Vagina (tissue), 2 donors: ENCODE results near the gene MYLK2. TPM values are rescaled to one million over a fixed set of nuclear protein-coding genes. Genes with fewer than 3 reads are reported as not detected.

Experiments
- DNase-seq, 2 donors: peaks; one replicate each; pipeline ENCODE4 v3.0.0-alpha.2; 2017; ENCODE audit errors: extremely low spot score in 2 of 2
- H3K27ac ChIP-seq: fragments of 200-600 bp; sonication (generic); one replicate; pipeline ENCODE4 v1.5.1; 2019
- H3K27me3 ChIP-seq: fragments of 200-600 bp; sonication (generic); one replicate; pipeline ENCODE4 v1.5.1; 2019
- H3K36me3 ChIP-seq, 2 donors: fragments of 200-600 bp; sonication (generic); one replicate each; pipeline ENCODE4 v1.5.1; 2017 to 2019
- H3K4me1 ChIP-seq: fragments of 200-600 bp; sonication (generic); one replicate; pipeline ENCODE4 v1.5.1; 2019
- H3K4me3 ChIP-seq, 2 donors: fragments of 200-600 bp; sonication (generic); 1 replicate in 1 of 2; 2 replicates in 1 of 2; pipeline ENCODE4 v1.5.1; 2016 to 2019
- H3K9me3 ChIP-seq: fragments of 200-600 bp; sonication (generic); one replicate; pipeline ENCODE4 v1.5.1; 2019
- CTCF ChIP-seq, 3 experiments: fragments of 450-650 bp in 2 of 3; fragments of 200-600 bp in 1 of 3; sonication (generic) in 1 of 3; IDR thresholded peaks; one replicate each; pipeline ENCODE4 v1.5.1; 2017 to 2019; ENCODE audit warnings: antibody characterized with exemption in 3 of 3, mild to moderate bottlenecking in 2 of 3, moderate library complexity in 2 of 3
- POLR2A ChIP-seq, 2 donors: fragments of 450-650 bp; IDR thresholded peaks; one replicate each; pipeline ENCODE4 v1.6.1; 2017; ENCODE audit warnings: antibody characterized with exemption in 2 of 2, mild to moderate bottlenecking in 2 of 2, moderate library complexity in 2 of 2
- POLR2AphosphoS5 ChIP-seq, 2 donors: sonication (generic); formaldehyde crosslinking; IDR thresholded peaks; one replicate each; pipeline ENCODE4 v1.9.0; 2017; ENCODE audit warnings: antibody characterized with exemption in 2 of 2, mild to moderate bottlenecking in 2 of 2, low read depth in 1 of 2; ENCODE audit not compliant: insufficient read depth in 1 of 2
- intact Hi-C: fragments of 100-400 bp; cut with DNase I; formaldehyde crosslinking; loops from one replicate; pipeline ENCODE4 v1.15.1; 2023
- small RNA-seq: library from RNA; depleted of rRNA; stranded (forward); fragments of <200 nt; gene quantifications from one replicate; pipeline ENCODE3, GENCODE V24; 2016
- total RNA-seq: library from RNA; depleted of rRNA; stranded (reverse); fragments of >200 nt; gene quantifications from one replicate; pipeline ENCODE4 v1.2.3, GENCODE V29; 2016

MYLK2 gene
- total RNA-seq, 1 donor from 2014 or later: not detected

DNA sequence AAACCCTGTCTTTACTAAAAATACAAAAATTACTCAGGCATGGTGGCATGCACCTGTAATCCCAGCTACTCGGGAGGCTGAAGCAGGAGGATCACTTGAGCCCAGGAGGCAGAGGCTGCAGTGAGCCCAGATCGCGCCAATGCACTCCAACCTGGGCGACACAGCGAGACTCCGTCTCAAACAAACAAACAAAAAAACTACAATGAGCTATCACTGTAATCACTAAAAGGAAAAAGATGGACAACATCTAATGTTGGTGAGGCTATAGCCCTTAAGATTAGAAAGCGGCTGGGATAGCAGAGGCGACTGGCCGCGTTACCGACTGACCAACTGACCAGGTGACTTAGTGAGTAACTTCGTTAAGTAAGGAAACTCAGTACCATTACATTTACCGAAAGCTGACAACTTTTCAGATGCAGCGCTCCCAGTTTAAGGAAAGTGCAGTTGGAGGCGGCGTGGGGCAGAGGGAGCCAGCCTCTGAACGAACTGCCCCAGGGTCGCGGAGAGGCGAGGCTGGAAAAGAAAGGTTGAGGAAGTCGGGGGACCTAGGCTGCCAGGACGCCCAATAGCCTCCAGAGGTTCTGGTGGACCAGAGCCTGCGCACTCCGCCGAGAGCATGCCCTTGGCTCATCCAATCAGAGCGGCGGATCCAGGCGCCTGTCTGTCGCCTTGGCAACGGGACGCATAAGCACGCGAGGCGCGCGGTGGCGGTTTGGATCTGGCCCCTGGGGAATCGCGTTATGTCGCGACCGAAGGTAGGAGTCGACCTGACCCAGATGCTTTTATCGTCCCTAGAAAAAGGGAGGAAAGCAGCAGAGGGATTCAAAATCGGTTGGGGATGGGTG is 60.2 kb downstream of the MYLK2 start:
- H3K9me3 ChIP-seq: no peaks in the 10 kb centered on the region
- no peak for TF ChIP-seq CTCF (IDR thresholded peaks at IDR 0.05)
- TF ChIP-seq POLR2A (IDR thresholded peaks at IDR 0.05): no peak
- TF ChIP-seq POLR2AphosphoS5 (IDR thresholded peaks at IDR 0.05; ENCODE audit: insufficient read depth in 1 of 2, low read depth in 1 of 2): peak in 1 of 2 donors; percentile 80
- intact Hi-C loops: no loop called here
- H3K36me3 ChIP-seq: no peaks in the 10 kb centered on the region
- no peaks in the 10 kb centered on the region for H3K4me1 ChIP-seq
- H3K27me3 ChIP-seq: no peaks in the 10 kb centered on the region
- DNase-seq: peak in 1 of 2 donors; percentile 96
- peak overlapping the region; percentile 48 to 63 for H3K4me3 ChIP-seq
- H3K27ac ChIP-seq: peak overlapping the region; percentile 60

DNA sequence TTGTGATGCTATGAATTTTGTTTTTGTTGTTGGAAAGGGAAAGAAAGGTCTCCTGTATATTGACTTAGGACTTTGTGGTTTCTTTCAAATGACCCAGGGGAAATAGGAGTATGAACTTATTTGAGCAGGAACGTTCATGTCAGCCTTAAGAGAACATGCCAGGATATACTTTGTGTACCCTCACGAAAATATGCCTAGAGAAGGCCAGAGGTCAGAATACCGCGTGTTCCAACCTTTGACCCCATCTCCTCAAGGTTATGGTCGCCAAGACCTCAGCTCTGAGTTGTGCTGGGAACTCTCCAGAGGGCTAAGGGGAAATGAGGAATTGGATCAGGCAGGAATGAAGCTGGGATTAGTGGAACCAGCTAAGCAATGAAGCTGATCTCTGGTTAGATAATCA is 62.8 kb downstream of the MYLK2 start:
- Histone ChIP-seq H3K9me3 (no peaks in the 10 kb centered on the region), H3K36me3 (no peaks in the 10 kb centered on the region), H3K4me3 (no peak overlapping the region), H3K27me3 (no peaks in the 10 kb centered on the region), H3K4me1 (no peaks in the 10 kb centered on the region), H3K27ac (no peak overlapping the region)
- TF ChIP-seq CTCF (IDR thresholded peaks at IDR 0.05) (no peak), POLR2A (IDR thresholded peaks at IDR 0.05) (no peak), POLR2AphosphoS5 (IDR thresholded peaks at IDR 0.05; ENCODE audit: insufficient read depth in 1 of 2, low read depth in 1 of 2) (no peak)
- intact Hi-C loops: no loop called here
- no peak for DNase-seq

DNA sequence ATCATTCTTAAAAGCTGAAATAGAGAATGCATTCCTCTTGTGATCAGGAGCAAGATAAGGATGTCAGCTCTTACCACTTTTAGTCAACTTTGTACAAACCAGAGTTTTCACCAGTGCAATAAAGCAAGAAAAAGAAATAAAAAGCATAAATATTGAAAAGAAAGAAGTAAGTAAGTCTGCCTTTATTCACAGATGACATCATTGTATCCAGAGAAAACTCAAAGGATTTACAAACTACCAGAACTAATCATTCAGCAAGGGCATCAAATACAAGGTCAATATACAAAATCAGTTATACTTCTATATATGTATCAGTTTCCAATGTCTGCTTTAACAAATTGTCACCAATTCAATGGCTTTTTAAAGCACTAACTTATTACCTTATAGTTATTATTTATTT is 64.7 kb downstream of the MYLK2 start:
- no peak overlapping the region for H3K27ac ChIP-seq
- no peaks in the 10 kb centered on the region for H3K27me3 ChIP-seq
- TF ChIP-seq CTCF (IDR thresholded peaks at IDR 0.05) (no peak), POLR2A (IDR thresholded peaks at IDR 0.05) (no peak), POLR2AphosphoS5 (IDR thresholded peaks at IDR 0.05; ENCODE audit: insufficient read depth in 1 of 2, low read depth in 1 of 2) (no peak)
- no peak for DNase-seq
- no peaks in the 10 kb centered on the region for H3K36me3 ChIP-seq
- H3K4me3 ChIP-seq: no peak overlapping the region
- intact Hi-C loops: no loop called here
- no peaks in the 10 kb centered on the region for H3K9me3 ChIP-seq
- H3K4me1 ChIP-seq: no peaks in the 10 kb centered on the region

Small RNA genes within 50 kb of the gene (small RNA-seq; reads per million reads assigned to genes)
- gene AL160175.1: not detected

Other genes with a start within 250 kb of the MYLK2 start
- gene ID1, start 214.1 kb upstream of the MYLK2 start, total RNA-seq: 1,190 TPM
- gene COX4I2, start 181.4 kb upstream of the MYLK2 start, total RNA-seq: 2.5 TPM
- 57.2 TPM for gene BCL2L1, start 96.5 kb upstream of the MYLK2 start, total RNA-seq
- 6.1 TPM for gene TPX2, start 80.1 kb upstream of the MYLK2 start, total RNA-seq
- gene FOXS1, start 26.2 kb downstream of the MYLK2 start, total RNA-seq: not detected
- 2.5 TPM for gene DUSP15, start 51.2 kb downstream of the MYLK2 start, total RNA-seq
- gene TTLL9, start 51.3 kb downstream of the MYLK2 start, total RNA-seq: not detected
- gene PDRG1, start 132.7 kb downstream of the MYLK2 start, total RNA-seq: 5.9 TPM
- gene XKR7, start 148.8 kb downstream of the MYLK2 start, total RNA-seq: not detected
- gene CCM2L, start 191.1 kb downstream of the MYLK2 start, total RNA-seq: 8.6 TPM
- gene HCK, start 232.9 kb downstream of the MYLK2 start, total RNA-seq: 10.1 TPM